ENCODE data around the gene BCAS1. TPM values are rescaled to one million over a fixed set of nuclear protein-coding genes. Genes with fewer than 3 reads are reported as not detected.

The BCAS1 gene
- total RNA-seq, 2 experiments from 2014 or later, result 0.16 to 0.19 TPM

- no peaks in the 10 kb centered on the region for H3K4me1 ChIP-seq (ENCODE audit: insufficient read depth, low read length, poor library complexity, severe bottlenecking)
- CTCF ChIA-PET (ENCODE audit: unreplicated experiment), result interaction anchor here (1.7 kb wide), 1 partner anchor 92 kb away, joined by 5 read pairs; no protein-coding TSS in a partner anchor
- H2AFZ ChIP-seq (ENCODE audit: low read length), result no peak overlapping the region
- BruUV-seq (replicated peaks), result no TSS peak
- no peaks in the 10 kb centered on the region for H3K9me3 ChIP-seq (ENCODE audit: low read length)
- POLR2A ChIA-PET, result interaction anchor here (0.6 to 1.0 kb wide), 4 partner anchors 8 to 1847 kb away, joined by 3 to 4 read pairs (median 3); no protein-coding TSS in a partner anchor
- H3K4me3 ChIP-seq (ENCODE audit: low read depth, low read length, poor library complexity, severe bottlenecking), result no peak overlapping the region
- TF ChIP-seq CTCF (conservative IDR thresholded peaks at IDR 0.05; ENCODE audit: low read length), result no peak
- TF ChIP-seq EZH2phosphoT487 (IDR thresholded peaks at IDR 0.05; ENCODE audit: borderline replicate concordance, low read depth, low read length), result no peak
- H3K27ac ChIP-seq (ENCODE audit: low read depth, low read length, poor library complexity, severe bottlenecking), result no peak overlapping the region
- no peak for DNase-seq (ENCODE audit: low spot score)
- intact Hi-C loops (cut with micrococcal nuclease; ENCODE audit: unreplicated experiment), result no loop called here
- H3K4me2 ChIP-seq (ENCODE audit: low read length), result no peak overlapping the region
- no peaks in the 10 kb centered on the region for H3K9me2 ChIP-seq (ENCODE audit: insufficient read depth, low read length)
- H4K20me1 ChIP-seq (ENCODE audit: insufficient read depth, low read length), result no peaks in the 10 kb centered on the region
- no peaks in the 10 kb centered on the region for H3K36me3 ChIP-seq (ENCODE audit: insufficient read depth, low read length)
- H3K79me2 ChIP-seq (ENCODE audit: insufficient read depth, low read depth, low read length), result no peaks in the 10 kb centered on the region
These were observed 35.3 kb upstream of the BCAS1 start for GRCh38 chr20:54105653-54106052.

GRCh38 chr20:54104781-54105180 is 34.4 kb upstream of the BCAS1 start:
- no peaks in the 10 kb centered on the region for H3K4me1 ChIP-seq (ENCODE audit: insufficient read depth, low read length, poor library complexity, severe bottlenecking)
- H3K79me2 ChIP-seq (ENCODE audit: insufficient read depth, low read depth, low read length), result no peaks in the 10 kb centered on the region
- H3K4me2 ChIP-seq (ENCODE audit: low read length), result no peak overlapping the region
- no peak for TF ChIP-seq CTCF (conservative IDR thresholded peaks at IDR 0.05; ENCODE audit: low read length)
- TF ChIP-seq EZH2phosphoT487 (IDR thresholded peaks at IDR 0.05; ENCODE audit: borderline replicate concordance, low read depth, low read length), result no peak
- no peak overlapping the region for H3K27ac ChIP-seq (ENCODE audit: low read depth, low read length, poor library complexity, severe bottlenecking)
- BruUV-seq (replicated peaks), result no TSS peak
- no peaks in the 10 kb centered on the region for H3K36me3 ChIP-seq (ENCODE audit: insufficient read depth, low read length)
- no peak overlapping the region for H2AFZ ChIP-seq (ENCODE audit: low read length)
- no peaks in the 10 kb centered on the region for H3K9me3 ChIP-seq (ENCODE audit: low read length)
- no peak overlapping the region for H3K4me3 ChIP-seq (ENCODE audit: low read depth, low read length, poor library complexity, severe bottlenecking)
- ChIA-PET CTCF (ENCODE audit: unreplicated experiment) (interaction anchor here (1.7 kb wide), 1 partner anchor 93 kb away, joined by 5 read pairs; no protein-coding TSS in a partner anchor), POLR2A (interaction anchor here (0.5 to 1.5 kb wide), 4 partner anchors 17 to 1956 kb away, joined by 3 to 4 read pairs (median 4); no protein-coding TSS in a partner anchor)
- no peaks in the 10 kb centered on the region for H3K9me2 ChIP-seq (ENCODE audit: insufficient read depth, low read length)
- intact Hi-C loops (cut with micrococcal nuclease; ENCODE audit: unreplicated experiment), result no loop called here
- no peaks in the 10 kb centered on the region for H4K20me1 ChIP-seq (ENCODE audit: insufficient read depth, low read length)
- no peak for DNase-seq (ENCODE audit: low spot score)
